ENCODE data around the gene TMEM72. TPM values are rescaled to one million over a fixed set of nuclear protein-coding genes. Genes with fewer than 3 reads are reported as not detected.

TMEM72 gene
- total RNA-seq, 3 donors from 2014 or later, result 14.9 to 40.6 (median 17.4) TPM

GRCh38 chr10:44890696-44891563 lies 20.2 kb upstream of the TMEM72 start:
- Histone ChIP-seq H3K4me1 (ENCODE audit: low read depth) (peaks cover 26% of the 10 kb centered on the region), H3K4me3 (no peak overlapping the region), H3K9me3 (no peaks in the 10 kb centered on the region), H3K36me3 (ENCODE audit: low read depth) (no peaks in the 10 kb centered on the region)
- DNase-seq (peak; percentile 73 to 77 (median 76)), ATAC-seq (peak; percentile 90)
- TF ChIP-seq CTCF (IDR thresholded peaks at IDR 0.05), result no peak
- intact Hi-C loops (cut with DNase I, micrococcal nuclease), result no loop called here

- Histone ChIP-seq H3K9me3 (no peaks in the 10 kb centered on the region), H3K4me1 (ENCODE audit: low read depth) (peaks cover 26% of the 10 kb centered on the region), H3K36me3 (ENCODE audit: low read depth) (no peaks in the 10 kb centered on the region), H3K4me3 (no peak overlapping the region)
- no peak for TF ChIP-seq CTCF (IDR thresholded peaks at IDR 0.05)
- intact Hi-C loops (cut with DNase I, micrococcal nuclease), result no loop called here
- ATAC-seq (no peak), DNase-seq (no peak)
These were observed 19.4 kb upstream of the TMEM72 start for GRCh38 chr10:44891721-44892120.

- intact Hi-C loops (cut with DNase I, micrococcal nuclease), result no loop called here
- Histone ChIP-seq H3K9me3 (no peaks in the 10 kb centered on the region), H3K4me3 (no peak overlapping the region)
These were observed 17.3 kb upstream of the TMEM72 start for GRCh38 chr10:44893604-44894468.

GRCh38 chr10:44894691-44895090 lies 16.4 kb upstream of the TMEM72 start:
- DNase-seq, result no peak
- ATAC-seq, result no peak
- Histone ChIP-seq H3K4me3 (no peak overlapping the region), H3K9me3 (no peaks in the 10 kb centered on the region), H3K4me1 (ENCODE audit: low read depth) (peaks cover 15% of the 10 kb centered on the region), H3K36me3 (ENCODE audit: low read depth) (no peaks in the 10 kb centered on the region)
- TF ChIP-seq CTCF (IDR thresholded peaks at IDR 0.05), result no peak
- intact Hi-C loops (cut with DNase I, micrococcal nuclease), result no loop called here

More at GRCh38 chr10:44893604-44894468, 17.3 kb upstream of the TMEM72 start:
- TF ChIP-seq CTCF (IDR thresholded peaks at IDR 0.05), result no peak
- no peak for ATAC-seq
- Histone ChIP-seq H3K4me1 (ENCODE audit: low read depth) (peaks cover 23% of the 10 kb centered on the region), H3K36me3 (ENCODE audit: low read depth) (no peaks in the 10 kb centered on the region)
- DNase-seq, result no peak

GRCh38 chr10:44895280-44895679 lies 15.9 kb upstream of the TMEM72 start:
- H3K36me3 ChIP-seq (ENCODE audit: low read depth), result no peaks in the 10 kb centered on the region
- H3K4me1 ChIP-seq (ENCODE audit: low read depth), result peaks cover 9% of the 10 kb centered on the region
- ATAC-seq, result no peak
- TF ChIP-seq CTCF (IDR thresholded peaks at IDR 0.05), result no peak
- H3K4me3 ChIP-seq, result no peak overlapping the region
- no peak for DNase-seq
- H3K9me3 ChIP-seq, result no peaks in the 10 kb centered on the region
- intact Hi-C loops (cut with DNase I, micrococcal nuclease), result no loop called here
